Psoas muscle (tissue), 8 donors: ENCODE results near the gene VAV3. TPM values are rescaled to one million over a fixed set of nuclear protein-coding genes. Genes with fewer than 3 reads are reported as not detected.

Experiments used
- ATAC-seq, 4 donors: fragments of 200-7000 bp; cut with Tn5 transposase; one replicate each; pipeline ENCODE4 v1.9.1; 2020; ENCODE audit warnings: moderate library complexity in 3 of 4, mild to moderate bottlenecking in 2 of 4
- DNase-seq, 2 donors: peaks; one replicate each; pipeline ENCODE4 v3.0.0-alpha.2; 2020
- H3K27ac ChIP-seq: fragments of 200-600 bp; one replicate; pipeline ENCODE4 v1.8.0; 2022
- H3K27me3 ChIP-seq, 3 donors: fragments of 200-600 bp in 1 of 3; one replicate each; pipeline versions ENCODE4 v1.6.1 to v1.8.0; 2013 to 2022; ENCODE audit warnings: low read length in 2 of 3, mild to moderate bottlenecking in 2 of 3, moderate library complexity in 1 of 3; ENCODE audit not compliant: insufficient read depth in 3 of 3
- H3K36me3 ChIP-seq, 2 donors: fragments of 200-600 bp in 1 of 2; one replicate each; pipeline versions ENCODE4 v1.6.1 to v1.8.0; 2013 to 2022; ENCODE audit warnings: low read depth in 1 of 2, mild to moderate bottlenecking in 1 of 2, moderate library complexity in 1 of 2; ENCODE audit not compliant: insufficient read depth in 1 of 2
- H3K4me1 ChIP-seq: fragments of 200-600 bp; one replicate; pipeline ENCODE4 v1.8.0; 2022
- H3K4me3 ChIP-seq: fragments of 200-600 bp; one replicate; pipeline ENCODE4 v1.8.0; 2022; ENCODE audit warnings: mild to moderate bottlenecking
- H3K9me3 ChIP-seq: fragments of 200-600 bp; one replicate; pipeline ENCODE4 v1.8.0; 2022
- CTCF ChIP-seq: fragments of 200-600 bp; IDR thresholded peaks from one replicate; pipeline ENCODE4 v1.8.0; 2022; ENCODE audit warnings: antibody characterized with exemption
- WGBS, 3 donors: extraction: QIAGEN DNeasy Blood & Tissue Kit; methylation state at CpG; one replicate each; pipeline versions ENCODE4 v1.1.6 to v1.1.7; 2013; 5-methylcytosine and 5-hydroxymethylcytosine counted together
- intact Hi-C, 2 donors: fragments of 100-400 bp; cut with DNase I; formaldehyde crosslinking; loops; one replicate each; pipeline versions ENCODE4 v1.11.0 to v1.14.2; 2022
- polyA plus RNA-seq, 3 donors: library from polyadenylated mRNA; stranded (reverse); fragments of 200-250 nt; gene quantifications; one replicate each; pipeline ENCODE4 v1.2.3, GENCODE V29; 2013
- total RNA-seq, 4 donors: library from RNA; stranded (reverse); fragmentation: NEBNext Ultra II Directional in 2 of 4; extraction: Animal tissue kit (Norgen Biotek cat#: 25700) in 2 of 4; gene quantifications; one replicate each; pipeline versions ENCODE4 v1.2.1 to v1.2.4, GENCODE V29; 2021 to 2023
- donor health status: healthy with polysubstance abuse.
- donor health status: DM: no; HTN: no; CAD: no; lungs with moderate emphysema.
- donor health status: Bipolar disorder and iron deficiency.
- donor health status: healthy.
- donor health status: DM: yes; HTN: yes; CAD: no.
- donor health status: DM: no; HTN: no; CAD: no.
- donor health status: DM: no; HTN: no; CAD: no.
- donor health status: DM: yes; HTN: yes; CAD: no.

The VAV3 gene
- total and polyA plus RNA-seq, 7 donors: 0.28 to 1.7 (median 0.72) TPM

DNA sequence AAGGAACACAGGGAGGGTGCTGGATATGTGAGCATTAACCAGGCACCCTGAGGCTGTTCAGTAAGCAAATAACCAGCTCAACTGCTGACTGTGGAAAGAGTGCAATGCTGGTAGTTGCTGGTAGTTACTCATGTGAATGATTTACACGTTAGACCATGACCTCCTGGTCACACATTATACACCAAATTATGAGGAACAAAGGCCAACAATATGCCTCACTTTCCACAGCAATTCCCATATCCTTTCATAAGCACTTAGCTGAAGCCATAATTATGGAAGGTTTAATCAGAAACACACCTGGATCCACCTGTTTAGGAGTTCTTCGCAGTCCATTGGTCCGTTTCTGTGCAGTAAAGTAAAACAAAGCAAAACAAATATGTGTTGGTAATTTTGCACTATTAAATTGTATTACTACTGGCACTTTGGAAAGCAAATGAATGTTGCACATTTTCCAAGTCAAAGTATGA lies 281.8 kb downstream of the VAV3 start:
- Histone ChIP-seq H3K27me3 (no peaks in the 10 kb centered on the region), H3K4me1 (no peaks in the 10 kb centered on the region), H3K36me3 (no peaks in the 10 kb centered on the region), H3K4me3 (no peak overlapping the region), H3K9me3 (no peaks in the 10 kb centered on the region), H3K27ac (no peak overlapping the region)
- WGBS, 3 donors: 50 to 59% (median 55%) methylated on average over 3 of the region's 3 CpGs
- no peak for ATAC-seq
- no peak for DNase-seq
- intact Hi-C loops: no loop called here
- TF ChIP-seq CTCF: no peak

GRCh38 chr1:107682467-107682866 lies 282.5 kb downstream of the VAV3 start:
- intact Hi-C loops: no loop called here
- no peaks in the 10 kb centered on the region for H3K36me3 ChIP-seq
- no peak overlapping the region for H3K27ac ChIP-seq
- H3K4me3 ChIP-seq: no peak overlapping the region
- H3K9me3 ChIP-seq: no peaks in the 10 kb centered on the region
- DNase-seq (no peak), ATAC-seq (no peak)
- no peaks in the 10 kb centered on the region for H3K4me1 ChIP-seq
- no peak for TF ChIP-seq CTCF
- WGBS, 3 donors: 41 to 62% (median 60%) methylated on average over 1 of the region's 1 CpG
- no peaks in the 10 kb centered on the region for H3K27me3 ChIP-seq

DNA sequence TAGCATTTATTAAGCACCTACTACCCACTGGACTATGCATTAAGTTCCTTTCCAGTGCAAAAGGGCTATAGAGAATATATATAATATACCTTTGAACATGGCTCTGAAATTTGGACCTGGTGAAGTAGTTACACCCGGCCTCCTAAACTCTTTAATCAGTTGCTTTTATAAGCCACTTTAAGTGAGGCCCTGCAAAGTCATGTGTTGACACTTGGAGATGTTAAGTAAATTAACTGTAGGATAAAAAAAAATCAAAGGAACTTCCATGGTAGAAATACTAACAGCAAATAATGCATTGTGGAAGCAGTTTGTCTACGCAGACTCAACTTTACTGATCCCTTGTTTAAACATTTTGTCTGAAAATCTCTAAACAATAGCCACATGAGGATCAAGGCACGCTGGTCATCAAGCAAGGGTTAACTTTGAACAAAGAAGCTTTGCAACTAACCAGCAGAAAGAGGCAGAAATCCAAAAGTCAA lies 283.9 kb downstream of the VAV3 start:
- no peaks in the 10 kb centered on the region for H3K27me3 ChIP-seq
- intact Hi-C loops: no loop called here
- 80 to 86% (median 82%) methylated on average over 3 of the region's 3 CpGs for WGBS, 3 donors
- no peak overlapping the region for H3K4me3 ChIP-seq
- H3K36me3 ChIP-seq: no peaks in the 10 kb centered on the region
- no peak for TF ChIP-seq CTCF
- no peaks in the 10 kb centered on the region for H3K9me3 ChIP-seq
- ATAC-seq: no peak
- no peak overlapping the region for H3K27ac ChIP-seq
- H3K4me1 ChIP-seq: no peaks in the 10 kb centered on the region
- no peak for DNase-seq

DNA sequence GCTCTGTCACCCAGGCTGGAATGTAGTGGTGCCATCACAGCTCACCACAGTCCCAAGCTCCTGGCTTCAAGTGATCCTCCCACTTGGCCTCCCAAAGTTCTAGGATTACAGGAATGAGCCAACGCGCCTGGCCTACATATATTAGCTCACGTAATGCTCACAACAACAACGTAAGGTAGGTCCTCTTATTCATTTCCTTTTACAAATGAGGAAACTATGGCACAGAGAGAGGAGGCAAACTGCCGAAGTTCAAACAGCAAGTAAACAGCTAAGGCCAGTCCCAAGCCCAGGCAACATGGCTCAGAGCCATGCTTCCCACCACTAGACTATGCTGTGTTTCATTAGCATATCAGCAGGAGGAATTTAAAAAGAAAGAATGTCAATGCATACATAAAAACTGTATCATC lies 284.4 kb downstream of the VAV3 start:
- DNase-seq (no peak), ATAC-seq (no peak)
- no peaks in the 10 kb centered on the region for H3K9me3 ChIP-seq
- 79 to 88% (median 85%) methylated on average over 5 of the region's 5 CpGs for WGBS, 3 donors
- no peak overlapping the region for H3K4me3 ChIP-seq
- no peaks in the 10 kb centered on the region for H3K4me1 ChIP-seq
- TF ChIP-seq CTCF: no peak
- no peak overlapping the region for H3K27ac ChIP-seq
- intact Hi-C loops: no loop called here
- H3K27me3 ChIP-seq: no peaks in the 10 kb centered on the region
- H3K36me3 ChIP-seq: no peaks in the 10 kb centered on the region

- intact Hi-C loops: no loop called here
- DNase-seq (no peak), ATAC-seq (no peak)
- 60 to 63% (median 61%) methylated on average over 2 of the region's 2 CpGs for WGBS, 3 donors
- Histone ChIP-seq H3K36me3 (no peaks in the 10 kb centered on the region), H3K9me3 (peaks cover 8% of the 10 kb centered on the region), H3K27me3 (no peaks in the 10 kb centered on the region), H3K4me1 (no peaks in the 10 kb centered on the region), H3K27ac (no peak overlapping the region), H3K4me3 (no peak overlapping the region)
- no peak for TF ChIP-seq CTCF
Observed at GRCh38 chr1:107679411-107679953, 285.5 kb downstream of the VAV3 start.
